Thyroid gland (tissue), 4 donors: Measurements from ENCODE around the gene DLK2.

Experiments used
- POLR2A ChIP-seq, 2 donors: fragments of 450-650 bp; IDR thresholded peaks; one replicate each; pipeline ENCODE4 v1.6.1; 2017; ENCODE audit warnings: antibody characterized with exemption in 2 of 2, mild to moderate bottlenecking in 2 of 2, moderate library complexity in 1 of 2
- TF ChIP-seq, protein P1 (sequence below), 6 experiments: fragments of 200-600 bp in 3 of 6; fragments of 450-650 bp in 3 of 6; sonication (generic) in 3 of 6; IDR thresholded peaks; one replicate each; pipeline ENCODE4 v1.5.1; 2016 to 2019; ENCODE audit warnings: antibody characterized with exemption in 6 of 6, mild to moderate bottlenecking in 2 of 6, inconsistent platforms in 1 of 6, moderate library complexity in 1 of 6

- TF ChIP-seq, protein P1, sequence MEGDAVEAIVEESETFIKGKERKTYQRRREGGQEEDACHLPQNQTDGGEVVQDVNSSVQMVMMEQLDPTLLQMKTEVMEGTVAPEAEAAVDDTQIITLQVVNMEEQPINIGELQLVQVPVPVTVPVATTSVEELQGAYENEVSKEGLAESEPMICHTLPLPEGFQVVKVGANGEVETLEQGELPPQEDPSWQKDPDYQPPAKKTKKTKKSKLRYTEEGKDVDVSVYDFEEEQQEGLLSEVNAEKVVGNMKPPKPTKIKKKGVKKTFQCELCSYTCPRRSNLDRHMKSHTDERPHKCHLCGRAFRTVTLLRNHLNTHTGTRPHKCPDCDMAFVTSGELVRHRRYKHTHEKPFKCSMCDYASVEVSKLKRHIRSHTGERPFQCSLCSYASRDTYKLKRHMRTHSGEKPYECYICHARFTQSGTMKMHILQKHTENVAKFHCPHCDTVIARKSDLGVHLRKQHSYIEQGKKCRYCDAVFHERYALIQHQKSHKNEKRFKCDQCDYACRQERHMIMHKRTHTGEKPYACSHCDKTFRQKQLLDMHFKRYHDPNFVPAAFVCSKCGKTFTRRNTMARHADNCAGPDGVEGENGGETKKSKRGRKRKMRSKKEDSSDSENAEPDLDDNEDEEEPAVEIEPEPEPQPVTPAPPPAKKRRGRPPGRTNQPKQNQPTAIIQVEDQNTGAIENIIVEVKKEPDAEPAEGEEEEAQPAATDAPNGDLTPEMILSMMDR (IDR thresholded peaks at IDR 0.05) = no peak
- TF ChIP-seq POLR2A (IDR thresholded peaks at IDR 0.05) = no peak
These were observed 22.6 kb upstream of the DLK2 start for GRCh38 chr6:43478008-43478372.
